NCI-H1436 (cell line): Measurements from ENCODE around the gene EHD2.
A peak's percentile ranks its signal among the peaks of the same experiment; 100 is the strongest.
"Not testable (repeated sequence)": the region's sequence is repeated elsewhere in the genome, so short reads cannot be mapped to it uniquely, and the experiment has no call there.

Experiments used
- DNase-seq: peaks from one replicate; lab custom pipeline; 2025; lab: John Stamatoyannopoulos, UW

EHD2 gene

GRCh38 chr19:47750752-47751151 lies 37.5 kb downstream of the EHD2 start:
- no peak for DNase-seq

- no peak for DNase-seq
Observed at GRCh38 chr19:47752440-47753211, 39.4 kb downstream of the EHD2 start.

DNA sequence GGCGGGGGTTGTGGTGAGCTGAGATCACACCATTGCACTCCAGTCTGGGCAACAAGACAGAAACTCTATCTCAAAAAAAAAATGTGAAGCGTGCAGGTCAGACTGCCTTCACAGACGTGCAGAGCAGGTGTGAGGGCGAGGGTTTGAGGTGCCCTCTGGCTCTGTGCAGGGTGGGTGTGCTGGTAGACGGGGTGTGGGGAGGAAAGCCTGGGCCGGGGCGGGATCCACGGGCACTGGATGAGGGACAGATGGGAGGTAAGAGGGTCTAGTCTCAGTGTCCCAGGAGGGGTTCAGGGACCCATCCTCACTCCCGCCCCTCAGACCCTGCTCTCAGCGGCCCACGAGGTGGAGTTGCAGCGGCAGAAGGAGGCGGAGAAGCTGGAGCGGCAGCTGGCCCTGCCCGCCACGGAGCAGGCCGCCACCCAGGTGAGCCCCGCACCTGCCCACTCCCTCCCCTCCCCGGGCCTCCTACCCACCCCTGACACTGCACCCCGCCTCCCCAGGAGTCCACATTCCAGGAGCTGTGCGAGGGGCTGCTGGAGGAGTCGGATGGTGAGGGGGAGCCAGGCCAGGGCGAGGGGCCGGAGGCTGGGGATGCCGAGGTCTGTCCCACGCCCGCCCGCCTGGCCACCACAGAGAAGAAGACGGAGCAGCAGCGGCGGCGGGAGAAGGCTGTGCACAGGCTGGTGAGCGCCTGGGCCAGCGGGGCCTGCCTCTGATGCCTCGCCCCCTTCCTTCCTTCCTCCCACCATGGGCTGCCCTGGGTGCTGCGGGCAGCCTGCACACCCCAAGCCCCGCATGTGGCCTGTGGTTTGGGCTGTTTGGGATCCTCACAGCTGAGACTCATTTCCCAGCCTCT lies 41.2 kb downstream of the EHD2 start:
- DNase-seq: no peak

GRCh38 chr19:47755065-47755761 lies 42.0 kb downstream of the EHD2 start:
- DNase-seq: no peak

GRCh38 chr19:47755762-47756626 lies 42.8 kb downstream of the EHD2 start:
- no peak for DNase-seq

DNA sequence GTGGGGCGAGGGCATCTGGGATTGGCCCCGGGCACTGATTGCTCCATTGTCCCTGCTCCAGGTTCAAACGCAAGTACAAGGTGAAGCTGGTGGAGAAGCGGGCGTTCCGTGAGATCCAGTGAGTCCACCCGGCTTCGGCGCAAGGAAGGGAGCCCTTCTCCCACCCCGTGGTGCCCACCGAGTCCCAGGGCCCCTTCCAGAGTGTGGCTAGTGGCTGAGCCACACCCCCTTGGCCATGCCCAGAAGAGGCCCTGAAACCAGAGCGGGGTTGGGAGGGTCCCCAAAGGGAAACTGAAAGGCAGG lies 43.4 kb downstream of the EHD2 start:
- DNase-seq: no peak

DNA sequence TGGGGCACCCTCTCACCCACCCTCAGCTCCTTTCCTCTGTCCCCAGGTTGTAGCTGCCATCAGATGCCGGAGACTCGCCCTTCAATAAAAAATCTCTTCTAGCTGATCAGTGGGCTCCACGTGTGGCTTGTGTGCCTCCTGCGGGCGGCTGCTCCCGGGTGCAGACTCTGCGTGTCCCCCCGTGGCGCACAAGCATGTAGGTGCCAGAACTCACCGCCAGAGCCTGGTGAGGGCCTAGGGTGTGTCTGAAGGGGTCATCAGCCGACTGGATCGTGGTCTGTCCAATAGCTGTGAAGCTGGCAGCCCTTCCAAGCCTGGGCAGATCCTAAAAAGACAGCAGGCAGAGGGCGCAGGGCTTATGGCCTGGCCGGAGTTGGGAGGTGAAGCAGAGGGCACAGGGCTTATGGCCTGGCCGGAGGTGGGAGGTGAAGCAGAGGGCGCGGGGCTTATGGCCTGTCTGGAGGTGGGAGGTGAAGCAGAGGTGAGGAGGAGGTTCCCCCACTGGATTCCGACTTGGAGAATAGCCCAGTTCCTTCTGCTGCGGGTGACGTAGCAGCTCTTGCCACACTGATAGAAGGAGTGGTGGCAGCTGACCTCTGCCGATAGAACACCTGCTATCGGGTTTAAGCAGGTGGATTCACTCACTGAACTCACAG lies 43.9 kb downstream of the EHD2 start:
- DNase-seq: no peak

- DNase-seq: no peak
Observed at GRCh38 chr19:47757617-47758442, 44.6 kb downstream of the EHD2 start.

DNA sequence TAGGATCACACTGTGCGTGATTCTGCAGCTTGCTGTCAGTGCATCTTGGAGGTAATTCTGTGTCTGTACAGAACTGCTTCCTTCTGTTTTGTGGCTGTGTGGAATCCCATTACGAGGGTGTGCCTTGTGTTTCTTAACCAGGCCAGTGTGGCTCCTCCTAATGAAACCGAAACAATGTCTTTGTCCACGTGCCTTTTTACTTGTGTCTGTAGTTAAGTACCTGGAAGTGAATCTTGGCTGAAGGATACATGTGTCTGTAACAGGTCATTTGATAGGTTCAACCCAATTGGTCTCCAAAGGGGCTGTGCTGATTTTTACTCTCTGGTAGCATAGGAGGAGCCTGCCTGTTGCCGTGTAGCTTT lies 45.2 kb downstream of the EHD2 start:
- DNase-seq: no peak

DNA sequence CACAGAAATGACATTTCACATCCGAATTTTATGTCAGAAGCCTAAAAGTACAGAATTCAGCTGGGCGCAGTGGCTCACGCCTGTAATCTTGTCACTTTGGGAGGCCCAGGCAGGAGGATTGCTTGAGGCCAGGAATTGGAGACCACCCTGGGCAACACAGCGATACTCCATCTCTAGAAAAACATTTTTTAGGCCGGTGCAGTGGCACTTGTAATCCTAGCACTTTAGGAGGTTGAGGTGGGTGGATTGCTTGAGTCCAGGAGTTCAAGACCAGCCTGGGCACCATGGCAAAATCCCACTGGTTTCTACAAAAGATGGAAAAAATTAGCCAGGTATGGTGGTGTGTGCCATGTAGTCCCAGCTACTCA lies 47.4 kb downstream of the EHD2 start:
- DNase-seq: no peak

- DNase-seq: no peak
Observed at GRCh38 chr19:47761566-47761965, 48.3 kb downstream of the EHD2 start.

- DNase-seq: no peak
Observed at GRCh38 chr19:47762151-47762550, 48.9 kb downstream of the EHD2 start.

- no peak for DNase-seq
Observed at GRCh38 chr19:47762615-47763308, 49.5 kb downstream of the EHD2 start.

DNA sequence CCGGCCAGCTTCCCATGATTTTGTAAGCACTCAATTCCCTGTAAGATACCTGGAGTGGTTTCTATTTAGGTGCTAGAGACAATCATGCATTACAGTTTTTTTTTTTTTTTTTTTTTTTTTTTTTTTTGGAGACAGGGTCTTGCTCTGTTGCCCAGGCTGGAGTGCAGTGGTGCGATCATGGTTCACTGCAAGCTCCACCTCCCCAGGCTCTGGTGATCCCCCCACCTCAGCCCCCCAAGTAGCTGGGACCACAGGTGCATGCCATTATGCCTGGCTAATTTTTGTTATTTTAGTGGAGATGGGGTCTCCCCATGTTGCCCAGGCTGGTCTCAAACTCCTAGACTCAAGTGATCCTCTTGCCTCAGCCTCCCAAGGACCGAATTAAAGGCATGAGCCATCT lies 51.5 kb downstream of the EHD2 start:
- not testable (repeated sequence) for DNase-seq

- peak; percentile 84 for DNase-seq
Observed at GRCh38 chr19:47765523-47766358, 52.5 kb downstream of the EHD2 start.

DNA sequence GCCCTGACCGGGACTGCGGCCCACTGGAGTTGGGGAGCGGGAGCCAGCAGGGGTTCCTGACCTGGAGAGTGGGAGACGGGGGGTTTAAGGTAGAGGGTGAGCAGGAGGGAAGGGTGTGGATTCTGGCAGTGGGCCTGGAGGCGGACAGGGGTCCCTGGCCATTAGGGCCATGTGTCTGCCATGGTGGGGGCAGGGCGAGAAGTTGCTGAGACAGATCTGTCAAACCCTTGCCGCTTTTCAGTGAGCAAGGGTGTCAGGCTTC lies 53.1 kb downstream of the EHD2 start:
- DNase-seq: no peak

GRCh38 chr19:47766670-47767069 lies 53.4 kb downstream of the EHD2 start:
- DNase-seq: no peak

DNA sequence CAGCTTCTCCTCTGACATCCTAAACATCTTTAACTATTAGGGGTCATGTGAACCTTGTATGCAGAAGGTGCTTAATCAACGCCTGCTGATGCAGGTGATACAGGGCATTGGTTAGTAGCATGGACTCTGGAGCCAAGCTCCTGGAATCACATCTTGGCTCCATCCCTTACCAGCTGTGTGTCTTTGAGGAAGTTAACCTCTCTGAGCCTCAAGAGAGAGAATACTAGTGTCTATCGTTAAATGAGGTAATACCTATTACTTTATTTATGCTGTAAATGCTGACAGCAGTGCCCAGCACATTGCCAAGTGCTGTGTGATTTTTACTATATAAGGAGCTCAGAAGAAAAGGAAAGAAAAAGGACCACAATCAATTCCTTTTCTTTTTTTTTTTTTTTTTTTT lies 54.1 kb downstream of the EHD2 start:
- DNase-seq: no peak

GRCh38 chr19:47768604-47769003 lies 55.4 kb downstream of the EHD2 start:
- no peak for DNase-seq
